HL-60/S4 treated with phorbol 12-myristate 13-acetate at 8.2 ng/mL for 4 days and 3 days (cell line): Measurements from ENCODE around the gene LIPC.

Experiments used
- in situ Hi-C: fragments of 300-500 bp; cut with MboI; formaldehyde crosslinking; loops from 2 replicates; pipeline ENCODE4 v1.15.0; 2022; ENCODE audit warnings: low sequenced_read_pairs

Gene LIPC

GRCh38 chr15:58405865-58406264, 25.9 kb upstream of the LIPC start:
- in situ Hi-C loops: no loop called here

- in situ Hi-C loops: no loop called here
Observed at GRCh38 chr15:58406811-58407210, 25.0 kb upstream of the LIPC start.

GRCh38 chr15:58407236-58407775, 24.5 kb upstream of the LIPC start:
- in situ Hi-C loops: no loop called here

GRCh38 chr15:58407778-58408177, 24.0 kb upstream of the LIPC start:
- in situ Hi-C loops: no loop called here

GRCh38 chr15:58409861-58410260, 21.9 kb upstream of the LIPC start:
- in situ Hi-C loops: no loop called here

GRCh38 chr15:58410353-58410752, 21.4 kb upstream of the LIPC start:
- in situ Hi-C loops: no loop called here

- in situ Hi-C loops: no loop called here
Observed at GRCh38 chr15:58413253-58413652, 18.5 kb upstream of the LIPC start.

GRCh38 chr15:58415636-58416035, 16.2 kb upstream of the LIPC start:
- in situ Hi-C loops: no loop called here

GRCh38 chr15:58416963-58417362, 14.8 kb upstream of the LIPC start:
- in situ Hi-C loops: no loop called here

GRCh38 chr15:58418135-58418534, 13.7 kb upstream of the LIPC start:
- in situ Hi-C loops: no loop called here

GRCh38 chr15:58419803-58420524, 11.8 kb upstream of the LIPC start:
- in situ Hi-C loops: no loop called here

GRCh38 chr15:58420579-58421043, 11.2 kb upstream of the LIPC start:
- in situ Hi-C loops: no loop called here

GRCh38 chr15:58423205-58423604, 8.6 kb upstream of the LIPC start:
- in situ Hi-C loops: no loop called here

- in situ Hi-C loops: no loop called here
Observed at GRCh38 chr15:58423831-58424608, 7.8 kb upstream of the LIPC start.

GRCh38 chr15:58424722-58425121, 7.1 kb upstream of the LIPC start:
- in situ Hi-C loops: no loop called here

GRCh38 chr15:58425185-58425584, 6.6 kb upstream of the LIPC start:
- in situ Hi-C loops: no loop called here

- in situ Hi-C loops: no loop called here
Observed at GRCh38 chr15:58425834-58426233, 6.0 kb upstream of the LIPC start.

GRCh38 chr15:58426501-58426900, 5.3 kb upstream of the LIPC start:
- in situ Hi-C loops: no loop called here

GRCh38 chr15:58427987-58428386, 3.8 kb upstream of the LIPC start:
- in situ Hi-C loops: no loop called here

GRCh38 chr15:58430224-58430787, 1.5 kb upstream of the LIPC start:
- in situ Hi-C loops: no loop called here

- in situ Hi-C loops: no loop called here
Observed at GRCh38 chr15:58432401-58432800, 610 bp downstream of the LIPC start.
